Measurements from ENCODE around the gene ALDH3B1. TPM values are rescaled to one million over a fixed set of nuclear protein-coding genes. Genes with fewer than 3 reads are reported as not detected.

Gene ALDH3B1
- total RNA-seq, 3 donors from 2014 or later = 8.6 to 18.9 (median 11.5) TPM

- Histone ChIP-seq H3K36me3 (ENCODE audit: low read depth) (no peaks in the 10 kb centered on the region), H3K4me3 (no peak overlapping the region), H3K4me1 (ENCODE audit: low read depth) (no peaks in the 10 kb centered on the region), H3K9me3 (no peaks in the 10 kb centered on the region)
- ATAC-seq (peak; percentile 47), DNase-seq (no peak)
- no peak for TF ChIP-seq CTCF (IDR thresholded peaks at IDR 0.05)
- intact Hi-C loops (cut with DNase I, micrococcal nuclease) = no loop called here
Observed at GRCh38 chr11:68076371-68077042, 66.4 kb downstream of the ALDH3B1 start.

GRCh38 chr11:68077617-68078582, 67.8 kb downstream of the ALDH3B1 start:
- H3K9me3 ChIP-seq = no peaks in the 10 kb centered on the region
- DNase-seq = no peak
- H3K4me3 ChIP-seq = no peak overlapping the region
- H3K4me1 ChIP-seq (ENCODE audit: low read depth) = no peaks in the 10 kb centered on the region
- intact Hi-C loops (cut with DNase I, micrococcal nuclease) = no loop called here
- no peak for ATAC-seq
- H3K36me3 ChIP-seq (ENCODE audit: low read depth) = no peaks in the 10 kb centered on the region
- no peak for TF ChIP-seq CTCF (IDR thresholded peaks at IDR 0.05)

Small RNA genes lying within 50 kb of the gene (microRNA-seq; reads per million reads assigned to microRNA genes)
- gene MIR4691 (not detected), gene MIR6753 (not detected), gene MIR7113 (0.93 reads per million)

Other genes starting within 250 kb of the ALDH3B1 start
- gene UNC93B1, start 6.2 kb upstream of the ALDH3B1 start, total RNA-seq = 10 to 100 TPM; 30.1 to 47.5 (median 46.8) TPM
- gene NDUFS8, start 20.4 kb downstream of the ALDH3B1 start, total RNA-seq = 100 to 1,000 TPM; 148 to 165 (median 162) TPM
- gene TCIRG1, start 28.7 kb downstream of the ALDH3B1 start, total RNA-seq = 100 to 1,000 TPM; 155 to 189 (median 166) TPM
- 10 to 100 TPM; 44.1 to 74.4 (median 58.5) TPM for gene CHKA, start 111.1 kb downstream of the ALDH3B1 start, total RNA-seq
- 10 to 100 TPM; 56.4 to 71.3 (median 65.1) TPM for gene KMT5B, start 203.0 kb downstream of the ALDH3B1 start, total RNA-seq